ENCODE measurements around the gene SMIM11. TPM values are rescaled to one million over a fixed set of nuclear protein-coding genes. Genes with fewer than 3 reads are reported as not detected.

Gene SMIM11
- total and polyA plus RNA-seq, 2 donors (not counting 1 experiment from before 2014, with no cell fraction given), result 8.0 to 19.3 TPM

DNA sequence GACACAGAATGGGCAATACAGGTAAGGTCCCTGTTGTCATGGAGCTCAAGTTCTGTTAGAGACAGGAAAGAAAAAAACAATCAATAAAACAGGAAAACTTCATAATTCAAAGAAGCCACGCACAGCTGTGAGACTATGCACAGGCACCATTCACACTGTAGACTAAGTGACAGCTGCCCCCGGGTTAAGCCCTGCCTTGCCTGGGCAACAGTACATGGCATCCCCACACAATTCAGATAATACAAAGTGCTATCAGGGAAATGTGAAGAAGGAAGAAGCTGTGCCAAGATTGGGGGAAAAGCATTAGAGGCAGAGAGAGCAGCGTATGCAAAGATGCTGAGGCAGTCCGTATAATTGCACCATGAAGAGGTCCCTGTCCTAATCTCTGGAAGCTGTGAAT is 20.5 kb upstream of the SMIM11 start:
- TF ChIP-seq EZH2 (IDR thresholded peaks at IDR 0.05; ENCODE audit: low read length, missing control alignments), result no peak
- TF ChIP-seq, protein P1, sequence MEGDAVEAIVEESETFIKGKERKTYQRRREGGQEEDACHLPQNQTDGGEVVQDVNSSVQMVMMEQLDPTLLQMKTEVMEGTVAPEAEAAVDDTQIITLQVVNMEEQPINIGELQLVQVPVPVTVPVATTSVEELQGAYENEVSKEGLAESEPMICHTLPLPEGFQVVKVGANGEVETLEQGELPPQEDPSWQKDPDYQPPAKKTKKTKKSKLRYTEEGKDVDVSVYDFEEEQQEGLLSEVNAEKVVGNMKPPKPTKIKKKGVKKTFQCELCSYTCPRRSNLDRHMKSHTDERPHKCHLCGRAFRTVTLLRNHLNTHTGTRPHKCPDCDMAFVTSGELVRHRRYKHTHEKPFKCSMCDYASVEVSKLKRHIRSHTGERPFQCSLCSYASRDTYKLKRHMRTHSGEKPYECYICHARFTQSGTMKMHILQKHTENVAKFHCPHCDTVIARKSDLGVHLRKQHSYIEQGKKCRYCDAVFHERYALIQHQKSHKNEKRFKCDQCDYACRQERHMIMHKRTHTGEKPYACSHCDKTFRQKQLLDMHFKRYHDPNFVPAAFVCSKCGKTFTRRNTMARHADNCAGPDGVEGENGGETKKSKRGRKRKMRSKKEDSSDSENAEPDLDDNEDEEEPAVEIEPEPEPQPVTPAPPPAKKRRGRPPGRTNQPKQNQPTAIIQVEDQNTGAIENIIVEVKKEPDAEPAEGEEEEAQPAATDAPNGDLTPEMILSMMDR (conservative IDR thresholded peaks at IDR 0.05 in 1 of 2, IDR thresholded peaks at IDR 0.05 in 1 of 2; ENCODE audit: low read depth in 1 of 2, low read length in 2 of 2), result no peak

DNA sequence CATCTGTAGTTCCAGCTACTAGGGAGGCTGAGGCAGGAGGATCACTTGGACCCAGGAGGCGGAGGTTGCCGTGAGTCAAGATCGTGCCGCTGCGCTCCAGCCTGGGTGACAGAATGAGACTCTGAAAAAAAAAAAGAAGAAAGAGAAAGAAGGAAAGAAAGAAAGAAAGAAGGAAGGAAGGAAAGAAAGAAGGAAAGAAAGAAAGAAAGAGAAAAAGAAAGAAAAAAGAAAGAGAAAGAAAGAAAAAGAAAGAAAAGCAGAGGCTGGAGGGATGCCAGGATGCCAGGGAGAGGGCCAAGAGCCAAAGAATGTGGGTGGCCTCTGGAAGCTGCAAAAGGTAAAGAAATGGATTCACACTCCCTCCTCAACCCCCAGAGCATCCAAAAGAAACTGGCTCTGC is 19.7 kb upstream of the SMIM11 start:
- DNase-seq (ENCODE audit: low read depth in 2 of 2), result no peak
- H3K36me3 ChIP-seq (ENCODE audit: control insufficient read depth, insufficient read depth, low read length), result no peaks in the 10 kb centered on the region
- no peaks in the 10 kb centered on the region for H3K27me3 ChIP-seq (ENCODE audit: control insufficient read depth, insufficient read depth, low read length)
- H3K9ac ChIP-seq (ENCODE audit: insufficient read depth, low read length), result no peak overlapping the region
- H2AFZ ChIP-seq (ENCODE audit: low read length), result no peak overlapping the region
- no peaks in the 10 kb centered on the region for H3K9me3 ChIP-seq (ENCODE audit: control insufficient read depth, insufficient read depth, low read depth, low read length)
- no peak overlapping the region for H3K27ac ChIP-seq (ENCODE audit: insufficient read depth, low read length)
- H3K4me3 ChIP-seq (replicated peaks in 1 of 4; ENCODE audit: control extremely low read depth in 1 of 4, insufficient read depth in 1 of 4, low read depth in 3 of 4, low read length in 4 of 4), result no peak overlapping the region
- no peaks in the 10 kb centered on the region for H3K79me2 ChIP-seq (ENCODE audit: control insufficient read depth, insufficient read depth, low read length)
- H4K20me1 ChIP-seq (ENCODE audit: control insufficient read depth, extremely low read depth, insufficient read depth, low read length), result no peaks in the 10 kb centered on the region
- no peak for TF ChIP-seq EZH2 (IDR thresholded peaks at IDR 0.05; ENCODE audit: low read length, missing control alignments)
- TF ChIP-seq, protein P1 (conservative IDR thresholded peaks at IDR 0.05 in 1 of 2, IDR thresholded peaks at IDR 0.05 in 1 of 2; ENCODE audit: low read depth in 1 of 2, low read length in 2 of 2), result no peak
- H3K4me2 ChIP-seq (ENCODE audit: extremely low read depth, insufficient read depth, low read length), result no peak overlapping the region
- H3K4me1 ChIP-seq (ENCODE audit: control insufficient read depth, extremely low read depth, insufficient read depth, low read length), result no peaks in the 10 kb centered on the region

More for the DNA sequence above, 20.5 kb upstream of the SMIM11 start:
- no peaks in the 10 kb centered on the region for H3K36me3 ChIP-seq (ENCODE audit: control insufficient read depth, insufficient read depth, low read length)
- no peaks in the 10 kb centered on the region for H4K20me1 ChIP-seq (ENCODE audit: control insufficient read depth, extremely low read depth, insufficient read depth, low read length)
- H3K27ac ChIP-seq (ENCODE audit: insufficient read depth, low read length), result no peak overlapping the region
- no peaks in the 10 kb centered on the region for H3K4me1 ChIP-seq (ENCODE audit: control insufficient read depth, extremely low read depth, insufficient read depth, low read length)
- H3K79me2 ChIP-seq (ENCODE audit: control insufficient read depth, insufficient read depth, low read length), result no peaks in the 10 kb centered on the region
- DNase-seq (ENCODE audit: low read depth in 2 of 2), result no peak
- H3K9me3 ChIP-seq (ENCODE audit: control insufficient read depth, insufficient read depth, low read depth, low read length), result no peaks in the 10 kb centered on the region
- no peak overlapping the region for H2AFZ ChIP-seq (ENCODE audit: low read length)
- no peak overlapping the region for H3K9ac ChIP-seq (ENCODE audit: insufficient read depth, low read length)
- no peak overlapping the region for H3K4me2 ChIP-seq (ENCODE audit: extremely low read depth, insufficient read depth, low read length)
- no peaks in the 10 kb centered on the region for H3K27me3 ChIP-seq (ENCODE audit: control insufficient read depth, insufficient read depth, low read length)
- H3K4me3 ChIP-seq (replicated peaks in 1 of 4; ENCODE audit: control extremely low read depth in 1 of 4, insufficient read depth in 1 of 4, low read depth in 3 of 4, low read length in 4 of 4), result no peak overlapping the region

DNA sequence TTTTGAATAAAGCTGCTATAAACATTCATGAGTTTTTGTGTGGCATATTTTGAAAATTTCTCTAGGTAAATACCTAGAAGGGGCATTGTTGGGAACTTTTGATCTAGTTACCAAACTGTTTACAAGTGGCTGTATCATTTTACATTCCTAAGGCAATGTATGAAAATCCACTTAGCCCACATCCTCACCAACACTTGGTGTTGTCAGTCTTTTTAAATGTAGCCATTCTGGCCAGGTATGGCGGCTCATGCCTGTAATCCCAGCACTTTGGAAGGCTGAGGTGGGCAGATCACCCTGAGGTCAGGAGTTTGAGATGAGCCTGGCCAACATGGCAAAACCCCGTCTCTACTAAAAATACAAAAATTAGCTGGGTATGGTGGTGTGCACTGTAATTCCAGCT is 17.4 kb upstream of the SMIM11 start:
- H3K27ac ChIP-seq (ENCODE audit: insufficient read depth, low read length), result no peak overlapping the region
- DNase-seq (ENCODE audit: low read depth in 2 of 2), result no peak
- TF ChIP-seq EZH2 (IDR thresholded peaks at IDR 0.05; ENCODE audit: low read length, missing control alignments), result no peak
- TF ChIP-seq, protein P1 (conservative IDR thresholded peaks at IDR 0.05 in 1 of 2, IDR thresholded peaks at IDR 0.05 in 1 of 2; ENCODE audit: low read depth in 1 of 2, low read length in 2 of 2), result no peak
- no peak overlapping the region for H3K4me3 ChIP-seq (replicated peaks in 1 of 4; ENCODE audit: control extremely low read depth in 1 of 4, insufficient read depth in 1 of 4, low read depth in 3 of 4, low read length in 4 of 4)
- no peaks in the 10 kb centered on the region for H4K20me1 ChIP-seq (ENCODE audit: control insufficient read depth, extremely low read depth, insufficient read depth, low read length)
- H3K36me3 ChIP-seq (ENCODE audit: control insufficient read depth, insufficient read depth, low read length), result no peaks in the 10 kb centered on the region
- H3K4me1 ChIP-seq (ENCODE audit: control insufficient read depth, extremely low read depth, insufficient read depth, low read length), result no peaks in the 10 kb centered on the region
- H3K79me2 ChIP-seq (ENCODE audit: control insufficient read depth, insufficient read depth, low read length), result no peaks in the 10 kb centered on the region
- no peak overlapping the region for H3K9ac ChIP-seq (ENCODE audit: insufficient read depth, low read length)
- no peak overlapping the region for H2AFZ ChIP-seq (ENCODE audit: low read length)
- H3K27me3 ChIP-seq (ENCODE audit: control insufficient read depth, insufficient read depth, low read length), result peaks cover 3% of the 10 kb centered on the region
- H3K9me3 ChIP-seq (ENCODE audit: control insufficient read depth, insufficient read depth, low read depth, low read length), result no peaks in the 10 kb centered on the region
- no peak overlapping the region for H3K4me2 ChIP-seq (ENCODE audit: extremely low read depth, insufficient read depth, low read length)

All from fibroblast of lung (primary cell).